HAP-1 (cell line): ENCODE data around the gene TGOLN2.
"Not testable (repeated sequence)": the region's sequence is repeated elsewhere in the genome, so short reads cannot be mapped to it uniquely, and the experiment has no call there.

Experiments used
- DNase-seq, 2 experiments: peaks; one replicate each; pipeline ENCODE4 v3.0.0-alpha.2; 2016 to 2020; ENCODE audit warnings: low spot score in 2 of 2
- H3K27me3 ChIP-seq: fragments of 250-450 bp; sonication (Bioruptor Pico); 2 replicates; pipeline ENCODE4 v1.5.1; 2020; ENCODE audit warnings: low read depth, mild to moderate bottlenecking, moderate library complexity
- H3K36me3 ChIP-seq: fragments of 250-450 bp; sonication (Bioruptor Pico); replicated peaks from 2 replicates; pipeline ENCODE4 v1.5.1; 2020; ENCODE audit warnings: mild to moderate bottlenecking
- H3K4me1 ChIP-seq: fragments of 250-450 bp; sonication (Bioruptor Pico); 2 replicates; pipeline ENCODE4 v1.5.1; 2020; ENCODE audit warnings: mild to moderate bottlenecking
- H3K4me3 ChIP-seq: fragments of 250-450 bp; sonication (Bioruptor Pico); 2 replicates; pipeline ENCODE4 v1.5.1; 2020; ENCODE audit warnings: mild to moderate bottlenecking, moderate library complexity
- H3K9me3 ChIP-seq: fragments of 250-450 bp; sonication (Bioruptor Pico); 2 replicates; pipeline ENCODE4 v1.5.1; 2020; ENCODE audit warnings: mild to moderate bottlenecking, moderate library complexity
- in situ Hi-C: fragments of 300-500 bp; cut with MboI; formaldehyde crosslinking; loops from 3 replicates; pipeline ENCODE4 v1.14.3; 2020; ENCODE audit warnings: low sequenced_read_pairs, inconsistent platforms, mixed read lengths

The TGOLN2 gene

DNA sequence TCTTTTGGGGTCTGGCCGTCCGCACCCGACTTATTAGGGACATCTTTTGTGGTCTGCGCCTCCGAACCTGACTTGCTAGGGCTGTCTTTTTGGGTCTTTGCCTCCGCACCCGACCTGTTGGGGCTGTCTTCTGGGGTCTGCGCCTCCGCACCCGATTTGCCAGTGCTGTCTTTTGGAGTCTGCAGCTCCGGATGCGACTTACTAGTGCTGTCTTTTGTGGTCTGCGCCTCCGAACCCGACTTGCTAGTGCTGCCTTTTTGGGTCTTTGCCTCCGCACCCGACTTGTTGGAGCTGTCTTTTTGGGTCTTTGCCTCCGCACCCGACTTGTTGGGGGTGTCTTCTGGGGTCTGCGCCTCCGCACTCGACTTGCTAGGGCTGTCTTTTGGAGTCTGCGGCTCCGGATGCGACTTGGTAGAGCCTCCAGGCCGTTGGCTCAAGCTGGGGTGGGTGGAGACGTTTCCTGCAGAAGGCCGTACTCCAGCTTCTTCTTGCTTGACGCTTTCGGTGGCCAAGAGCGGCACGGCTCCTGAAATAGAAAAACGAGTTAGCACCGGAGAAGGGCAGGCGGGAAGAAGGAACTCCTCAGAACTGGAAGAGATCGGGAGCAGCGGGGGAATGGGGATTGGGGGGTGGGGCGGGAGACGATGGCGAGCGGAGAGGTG, 498 bp downstream of the TGOLN2 start:
- H3K4me3 ChIP-seq = peak overlapping the region; percentile 69
- H3K36me3 ChIP-seq = peaks cover 31% of the 10 kb centered on the region
- in situ Hi-C loops = no loop called here
- DNase-seq = peak in 1 of 2 experiments; percentile 51
- H3K27me3 ChIP-seq = no peaks in the 10 kb centered on the region
- peaks cover 15% of the 10 kb centered on the region for H3K4me1 ChIP-seq
- no peaks in the 10 kb centered on the region for H3K9me3 ChIP-seq

- H3K27me3 ChIP-seq = no peaks in the 10 kb centered on the region
- H3K4me1 ChIP-seq = peaks cover 15% of the 10 kb centered on the region
- in situ Hi-C loops = no loop called here
- peak overlapping the region; percentile 69 for H3K4me3 ChIP-seq
- H3K36me3 ChIP-seq = peaks cover 38% of the 10 kb centered on the region
- H3K9me3 ChIP-seq = no peaks in the 10 kb centered on the region
- DNase-seq = no peak
These were observed 1.2 kb downstream of the TGOLN2 start for GRCh38 chr2:85326406-85327159.

- Histone ChIP-seq H3K27me3 (no peaks in the 10 kb centered on the region), H3K36me3 (peaks cover 50% of the 10 kb centered on the region), H3K4me1 (peaks cover 15% of the 10 kb centered on the region), H3K4me3 (peak overlapping the region; percentile 69), H3K9me3 (no peaks in the 10 kb centered on the region)
- in situ Hi-C loops = no loop called here
- no peak for DNase-seq
These were observed 2.4 kb downstream of the TGOLN2 start for GRCh38 chr2:85325466-85325811.

GRCh38 chr2:85324639-85325465, 2.9 kb downstream of the TGOLN2 start:
- peak overlapping the region; percentile 69 for H3K4me3 ChIP-seq
- H3K27me3 ChIP-seq = no peaks in the 10 kb centered on the region
- peaks cover 54% of the 10 kb centered on the region for H3K36me3 ChIP-seq
- in situ Hi-C loops = loop anchor here (25.0 kb wide), 1 partner anchor 838 kb away; no protein-coding TSS in a partner anchor
- no peak for DNase-seq
- H3K4me1 ChIP-seq = peaks cover 15% of the 10 kb centered on the region
- H3K9me3 ChIP-seq = no peaks in the 10 kb centered on the region

GRCh38 chr2:85323988-85324367, 3.8 kb downstream of the TGOLN2 start:
- not testable (repeated sequence) for H3K9me3 ChIP-seq, DNase-seq, H3K4me3 ChIP-seq, H3K27me3 ChIP-seq
- Histone ChIP-seq H3K4me1 (peaks cover 11% of the 10 kb centered on the region), H3K36me3 (peaks cover 59% of the 10 kb centered on the region)
- in situ Hi-C loops = loop anchor here (25.0 kb wide), 1 partner anchor 837 kb away; no protein-coding TSS in a partner anchor

DNA sequence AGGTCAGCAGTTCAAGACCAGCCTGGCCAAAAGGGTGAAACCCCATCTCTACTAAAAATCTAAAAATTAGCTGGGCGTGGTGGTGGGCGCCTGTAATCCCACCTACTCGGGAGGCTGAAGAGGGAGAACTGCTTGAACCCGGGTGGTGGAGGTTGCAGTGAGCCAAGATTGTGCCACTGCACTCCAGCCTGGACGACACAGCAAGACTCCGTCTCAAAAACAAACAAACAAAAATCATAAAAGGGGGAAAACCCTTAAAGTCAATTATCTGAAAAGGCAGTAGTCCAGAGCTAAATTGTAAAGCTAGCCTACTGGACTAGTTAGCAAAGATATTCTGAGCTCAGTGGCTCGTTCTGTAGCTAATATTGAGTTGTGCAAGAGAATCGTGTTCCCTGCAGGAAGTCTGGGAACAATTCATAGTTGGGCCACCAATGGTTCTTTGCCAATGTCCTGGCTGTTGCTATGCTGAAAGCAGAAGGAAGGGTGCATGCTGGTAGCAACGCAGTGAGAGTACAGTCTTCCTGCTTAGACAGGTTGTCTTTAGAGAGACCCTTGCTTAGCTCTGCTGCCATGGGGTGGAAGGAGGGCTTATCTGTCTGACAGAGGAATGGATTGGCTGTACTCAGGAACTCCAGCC, 4.3 kb downstream of the TGOLN2 start:
- Histone ChIP-seq H3K9me3 (no peaks in the 10 kb centered on the region), H3K27me3 (no peaks in the 10 kb centered on the region), H3K4me3 (no peak overlapping the region), H3K36me3 (peaks cover 61% of the 10 kb centered on the region), H3K4me1 (peaks cover 6% of the 10 kb centered on the region)
- no peak for DNase-seq
- in situ Hi-C loops = loop anchor here (25.0 kb wide), 1 partner anchor 836 kb away; no protein-coding TSS in a partner anchor

DNA sequence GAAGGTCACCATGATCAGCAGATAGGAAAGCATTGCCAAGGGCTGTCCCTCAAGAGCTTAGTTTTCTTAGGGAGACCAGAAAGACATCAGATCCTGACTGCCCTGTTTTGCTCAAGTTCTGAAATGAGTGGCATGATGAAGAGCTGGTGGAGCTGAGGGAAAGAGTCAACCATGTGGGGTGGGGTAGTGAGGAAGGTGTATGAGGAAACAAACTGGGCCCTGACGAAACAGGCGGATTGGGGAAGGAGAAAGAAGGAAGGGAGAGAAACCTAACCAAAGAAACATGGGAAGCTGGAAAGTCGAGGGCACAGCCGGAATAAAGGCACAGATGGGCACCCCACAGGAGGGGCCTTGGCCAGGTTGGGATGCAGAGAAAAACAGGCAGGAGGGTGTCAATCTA, 8.0 kb downstream of the TGOLN2 start:
- Histone ChIP-seq H3K27me3 (no peaks in the 10 kb centered on the region), H3K4me1 (no peaks in the 10 kb centered on the region), H3K36me3 (peaks cover 70% of the 10 kb centered on the region), H3K9me3 (no peaks in the 10 kb centered on the region), H3K4me3 (no peak overlapping the region)
- in situ Hi-C loops = loop anchor here (25.0 kb wide), 1 partner anchor 832 kb away; no protein-coding TSS in a partner anchor
- DNase-seq = no peak

DNA sequence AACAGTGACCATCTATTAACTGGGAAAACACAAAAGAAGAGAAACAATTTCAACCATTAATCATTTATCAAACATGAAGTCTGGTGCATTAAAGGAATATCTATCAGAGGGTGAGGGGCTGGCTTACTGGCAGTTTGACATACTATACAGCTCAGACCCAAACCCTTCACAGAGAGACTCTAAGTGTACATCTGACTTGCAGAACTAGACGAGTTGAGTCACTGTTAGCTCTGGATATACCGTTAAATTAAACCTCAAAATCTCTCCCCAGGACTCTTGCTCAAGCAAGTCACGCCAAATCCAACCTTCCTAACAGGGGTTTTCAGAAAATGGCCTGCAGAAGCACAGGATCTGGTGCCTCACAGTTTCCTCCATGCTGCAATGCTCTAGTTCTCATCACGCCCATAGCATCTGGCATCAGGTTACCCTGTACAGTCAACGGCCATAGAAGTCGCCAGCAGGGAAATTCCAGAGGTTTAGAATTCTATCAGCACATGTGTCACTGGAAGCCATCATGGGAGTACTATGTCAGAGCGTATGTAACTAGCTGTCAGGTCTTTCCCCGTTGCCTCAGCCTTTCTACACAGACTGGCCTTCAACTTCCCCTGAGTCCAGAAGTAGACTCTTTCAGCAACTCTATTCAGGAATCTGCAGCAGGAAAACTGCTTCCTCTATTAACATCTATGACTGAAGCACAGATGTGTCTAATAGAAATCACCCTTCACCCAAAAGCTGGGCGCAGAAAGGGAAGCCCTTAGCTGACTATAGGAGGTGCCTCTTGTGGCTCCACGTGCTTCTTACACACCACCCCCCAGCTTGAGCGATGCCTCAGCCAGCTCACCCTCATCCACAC, 9.3 kb downstream of the TGOLN2 start:
- Histone ChIP-seq H3K36me3 (peaks cover 56% of the 10 kb centered on the region), H3K27me3 (no peaks in the 10 kb centered on the region), H3K4me1 (no peaks in the 10 kb centered on the region), H3K9me3 (no peaks in the 10 kb centered on the region), H3K4me3 (no peak overlapping the region)
- in situ Hi-C loops = loop anchor here (25.0 kb wide), 1 partner anchor 831 kb away; no protein-coding TSS in a partner anchor
- no peak for DNase-seq

DNA sequence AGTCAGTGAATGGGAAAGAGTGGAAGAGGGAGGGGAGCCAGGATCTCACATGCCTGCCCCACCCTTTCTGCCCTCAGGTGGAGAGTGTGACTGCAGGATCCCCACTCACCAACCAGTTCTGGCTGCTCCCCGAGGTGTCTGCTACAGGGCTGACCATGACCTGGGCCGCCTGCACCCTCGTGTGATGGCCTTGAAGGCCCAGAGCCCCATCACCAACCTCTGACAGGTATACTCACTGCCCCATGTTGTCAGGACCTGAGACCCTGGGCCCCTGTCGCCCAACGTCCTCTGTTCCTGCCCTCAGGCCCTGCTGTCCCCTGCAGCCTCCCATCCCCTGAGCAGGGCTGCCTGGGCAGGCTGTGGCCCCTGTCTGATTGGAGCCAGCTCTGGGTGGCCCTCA, 11.9 kb downstream of the TGOLN2 start:
- H3K4me1 ChIP-seq, H3K4me3 ChIP-seq, H3K27me3 ChIP-seq, H3K9me3 ChIP-seq, DNase-seq: not testable (repeated sequence)
- peaks cover 32% of the 10 kb centered on the region for H3K36me3 ChIP-seq
- in situ Hi-C loops = loop anchor here (25.0 kb wide), 1 partner anchor 829 kb away; no protein-coding TSS in a partner anchor

GRCh38 chr2:85314884-85315242, 12.9 kb downstream of the TGOLN2 start:
- no peak overlapping the region for H3K4me3 ChIP-seq
- H3K9me3 ChIP-seq = no peaks in the 10 kb centered on the region
- H3K4me1 ChIP-seq = no peaks in the 10 kb centered on the region
- in situ Hi-C loops = loop anchor here (25.0 kb wide), 1 partner anchor 828 kb away; no protein-coding TSS in a partner anchor
- DNase-seq = no peak
- peaks cover 29% of the 10 kb centered on the region for H3K36me3 ChIP-seq
- no peaks in the 10 kb centered on the region for H3K27me3 ChIP-seq

GRCh38 chr2:85312404-85312803, 15.4 kb downstream of the TGOLN2 start:
- Histone ChIP-seq H3K4me1 (no peaks in the 10 kb centered on the region), H3K4me3 (no peak overlapping the region), H3K9me3 (no peaks in the 10 kb centered on the region), H3K27me3 (no peaks in the 10 kb centered on the region), H3K36me3 (peaks cover 26% of the 10 kb centered on the region)
- no peak for DNase-seq
- in situ Hi-C loops = loop anchor here (25.0 kb wide), 1 partner anchor 825 kb away; no protein-coding TSS in a partner anchor

- Histone ChIP-seq H3K4me1 (no peaks in the 10 kb centered on the region), H3K36me3 (peaks cover 39% of the 10 kb centered on the region), H3K27me3 (no peaks in the 10 kb centered on the region), H3K9me3 (no peaks in the 10 kb centered on the region), H3K4me3 (no peak overlapping the region)
- in situ Hi-C loops = loop anchor here (25.0 kb wide), 1 partner anchor 823 kb away; no protein-coding TSS in a partner anchor
- DNase-seq = no peak
These were observed 17.5 kb downstream of the TGOLN2 start for GRCh38 chr2:85310330-85310729.
